ENCODE measurements around the gene ZFAND3.

The ZFAND3 gene

GRCh38 chr6:37798436-37799262, 20.9 kb upstream of the ZFAND3 start:
- no peak for DNase-seq

- DNase-seq = peak; percentile 4
Measured at GRCh38 chr6:37799263-37799644, 20.3 kb upstream of the ZFAND3 start.

GRCh38 chr6:37800703-37801604, 18.6 kb upstream of the ZFAND3 start:
- DNase-seq = no peak

- no peak for DNase-seq
Measured at GRCh38 chr6:37801605-37801940, 18.0 kb upstream of the ZFAND3 start.

GRCh38 chr6:37802810-37803209, 16.7 kb upstream of the ZFAND3 start:
- DNase-seq = no peak

GRCh38 chr6:37804586-37804985, 14.9 kb upstream of the ZFAND3 start:
- no peak for DNase-seq

- no peak for DNase-seq
Measured at GRCh38 chr6:37806213-37806612, 13.3 kb upstream of the ZFAND3 start.

GRCh38 chr6:37807656-37808055, 11.9 kb upstream of the ZFAND3 start:
- no peak for DNase-seq

GRCh38 chr6:37809197-37809543, 10.4 kb upstream of the ZFAND3 start:
- no peak for DNase-seq

- no peak for DNase-seq
Measured at GRCh38 chr6:37812841-37813240, 6.7 kb upstream of the ZFAND3 start.

- DNase-seq = no peak
Measured at GRCh38 chr6:37814374-37814773, 5.2 kb upstream of the ZFAND3 start.

- DNase-seq = no peak
Measured at GRCh38 chr6:37816599-37817375, 2.7 kb upstream of the ZFAND3 start.

GRCh38 chr6:37818536-37819176, 871 bp upstream of the ZFAND3 start:
- DNase-seq = peak; percentile 94

GRCh38 chr6:37819802-37820717, 533 bp downstream of the ZFAND3 start:
- peak; percentile 51 for DNase-seq

- peak; percentile 15 for DNase-seq
Measured at GRCh38 chr6:37820718-37821079, 1.2 kb downstream of the ZFAND3 start.

- DNase-seq = no peak
Measured at GRCh38 chr6:37821446-37821845, 1.9 kb downstream of the ZFAND3 start.

- no peak for DNase-seq
Measured at GRCh38 chr6:37822851-37823682, 3.5 kb downstream of the ZFAND3 start.

GRCh38 chr6:37824170-37824569, 4.6 kb downstream of the ZFAND3 start:
- DNase-seq = no peak

GRCh38 chr6:37826188-37826587, 6.7 kb downstream of the ZFAND3 start:
- no peak for DNase-seq

GRCh38 chr6:37826993-37827392, 7.5 kb downstream of the ZFAND3 start:
- no peak for DNase-seq

Data from DMS53 (cell line).